ENCODE data around the gene NCF2.

- TF ChIP-seq, protein P1, sequence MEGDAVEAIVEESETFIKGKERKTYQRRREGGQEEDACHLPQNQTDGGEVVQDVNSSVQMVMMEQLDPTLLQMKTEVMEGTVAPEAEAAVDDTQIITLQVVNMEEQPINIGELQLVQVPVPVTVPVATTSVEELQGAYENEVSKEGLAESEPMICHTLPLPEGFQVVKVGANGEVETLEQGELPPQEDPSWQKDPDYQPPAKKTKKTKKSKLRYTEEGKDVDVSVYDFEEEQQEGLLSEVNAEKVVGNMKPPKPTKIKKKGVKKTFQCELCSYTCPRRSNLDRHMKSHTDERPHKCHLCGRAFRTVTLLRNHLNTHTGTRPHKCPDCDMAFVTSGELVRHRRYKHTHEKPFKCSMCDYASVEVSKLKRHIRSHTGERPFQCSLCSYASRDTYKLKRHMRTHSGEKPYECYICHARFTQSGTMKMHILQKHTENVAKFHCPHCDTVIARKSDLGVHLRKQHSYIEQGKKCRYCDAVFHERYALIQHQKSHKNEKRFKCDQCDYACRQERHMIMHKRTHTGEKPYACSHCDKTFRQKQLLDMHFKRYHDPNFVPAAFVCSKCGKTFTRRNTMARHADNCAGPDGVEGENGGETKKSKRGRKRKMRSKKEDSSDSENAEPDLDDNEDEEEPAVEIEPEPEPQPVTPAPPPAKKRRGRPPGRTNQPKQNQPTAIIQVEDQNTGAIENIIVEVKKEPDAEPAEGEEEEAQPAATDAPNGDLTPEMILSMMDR (IDR thresholded peaks at IDR 0.05; ENCODE audit: insufficient read depth, low read length, poor library complexity, severe bottlenecking), result no peak
- TF ChIP-seq EZH2phosphoT487 (conservative IDR thresholded peaks at IDR 0.05; ENCODE audit: low read length), result no peak
Measured at GRCh38 chr1:183528577-183528976, 61.7 kb downstream of the NCF2 start.

Measured in SU-DHL-6 (cell line).